PFSK-1 (cell line): ENCODE results near the gene KIAA0586.

Experiments
- FOXP2 ChIP-seq: optimal IDR thresholded peaks from 2 replicates; pipeline ENCODE3; 2011; ENCODE audit warnings: borderline replicate concordance, control low read depth, inconsistent platforms; ENCODE audit not compliant: insufficient read depth; ENCODE audit errors: extremely low read length, extremely low read depth
- POLR2AphosphoS5 ChIP-seq: IDR thresholded peaks from 2 replicates; pipeline ENCODE4 v1.6.1; 2012; ENCODE audit warnings: low read depth, mild to moderate bottlenecking, control low read depth, low read length, moderate library complexity
- REST ChIP-seq, 2 experiments: IDR thresholded peaks; 2 replicates each; pipeline versions ENCODE4 v1.6.1 to v1.8.0; 2011 to 2012; ENCODE audit warnings: low read depth in 2 of 2, low read length in 2 of 2, control low read depth in 1 of 2, inconsistent platforms in 1 of 2, mild to moderate bottlenecking in 1 of 2, moderate library complexity in 1 of 2; ENCODE audit not compliant: insufficient read depth in 1 of 2
- SIN3A ChIP-seq: IDR thresholded peaks from 2 replicates; pipeline ENCODE4 v1.6.1; 2012; ENCODE audit warnings: mild to moderate bottlenecking, low read length, moderate library complexity, borderline replicate concordance; ENCODE audit not compliant: insufficient read depth
- TAF1 ChIP-seq: IDR thresholded peaks from 2 replicates; pipeline ENCODE4 v1.6.1; 2012; ENCODE audit warnings: low read length, control low read depth, borderline replicate concordance; ENCODE audit not compliant: insufficient read depth

The KIAA0586 gene

GRCh38 chr14:58476320-58476719 is 48.8 kb downstream of the KIAA0586 start:
- TF ChIP-seq SIN3A (no peak), REST (IDR thresholded peaks at IDR 0.05; ENCODE audit: insufficient read depth in 1 of 2, low read depth in 2 of 2, low read length in 2 of 2) (no peak), TAF1 (no peak)

DNA sequence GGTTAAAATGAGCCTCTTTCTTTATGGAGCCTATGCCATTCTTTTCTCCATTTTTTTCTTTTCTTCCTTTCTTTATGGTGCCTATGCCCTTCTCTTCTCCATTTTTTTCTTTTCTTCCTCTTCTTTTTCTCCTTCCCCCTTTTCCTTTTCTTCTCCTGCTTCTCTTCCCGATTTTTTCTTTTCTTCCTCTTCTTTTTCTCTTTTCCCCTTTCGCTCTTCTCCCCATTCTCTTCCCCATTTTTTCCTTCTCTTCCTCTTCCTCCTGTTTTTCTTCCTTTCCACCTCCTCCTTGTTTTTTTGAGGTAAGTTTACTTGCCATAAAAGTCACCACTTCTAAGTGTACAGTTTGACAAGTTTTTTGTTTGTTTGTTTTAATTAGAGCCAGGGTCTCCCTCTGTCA is 50.1 kb downstream of the KIAA0586 start:
- no peak for TF ChIP-seq SIN3A
- TF ChIP-seq POLR2AphosphoS5, result no peak
- no peak for TF ChIP-seq FOXP2
- TF ChIP-seq TAF1, result no peak
- no peak for TF ChIP-seq REST (IDR thresholded peaks at IDR 0.05; ENCODE audit: insufficient read depth in 1 of 2, low read depth in 2 of 2, low read length in 2 of 2)

- no peak for TF ChIP-seq POLR2AphosphoS5
- no peak for TF ChIP-seq REST (IDR thresholded peaks at IDR 0.05; ENCODE audit: insufficient read depth in 1 of 2, low read depth in 2 of 2, low read length in 2 of 2)
- no peak for TF ChIP-seq FOXP2
Observed at GRCh38 chr14:58479975-58480374, 52.5 kb downstream of the KIAA0586 start.

- TF ChIP-seq SIN3A (no peak), POLR2AphosphoS5 (no peak), REST (IDR thresholded peaks at IDR 0.05; ENCODE audit: insufficient read depth in 1 of 2, low read depth in 2 of 2, low read length in 2 of 2) (no peak), TAF1 (no peak), FOXP2 (no peak)
Observed at GRCh38 chr14:58484176-58484575, 56.7 kb downstream of the KIAA0586 start.

DNA sequence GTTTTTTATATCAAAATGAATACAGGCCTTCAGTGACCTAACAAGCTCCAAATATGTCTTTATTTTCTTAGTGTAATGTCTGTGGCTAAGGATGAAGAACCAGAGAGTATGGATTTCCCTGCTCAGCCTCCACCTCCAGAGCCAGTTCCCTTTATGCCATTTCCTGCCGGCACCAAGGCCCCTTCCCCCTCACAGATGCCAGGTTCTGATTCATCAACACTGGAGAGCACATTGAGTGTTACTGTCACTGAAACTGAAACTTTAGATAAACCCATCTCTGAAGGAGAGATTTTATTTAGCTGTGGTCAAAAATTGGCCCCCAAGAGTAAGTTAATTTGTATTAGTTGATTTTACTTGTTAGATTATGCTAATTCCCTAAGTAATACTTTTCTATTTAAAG is 61.0 kb downstream of the KIAA0586 start:
- no peak for TF ChIP-seq REST (IDR thresholded peaks at IDR 0.05; ENCODE audit: insufficient read depth in 1 of 2, low read depth in 2 of 2, low read length in 2 of 2)
- no peak for TF ChIP-seq TAF1
- no peak for TF ChIP-seq POLR2AphosphoS5
- no peak for TF ChIP-seq SIN3A
- TF ChIP-seq FOXP2, result no peak
